GM21737 (cell line): ENCODE data around the gene ZNF407.

Experiments used
- ATAC-seq: cut with Tn5 transposase; IDR thresholded peaks from one replicate; pipeline ENCODE4 v1.9.1; 2021; ENCODE audit warnings: mild to moderate bottlenecking, moderate library complexity; ENCODE audit not compliant: unreplicated experiment

ZNF407 gene

GRCh38 chr18:74579496-74580065, 18.1 kb upstream of the ZNF407 start:
- no peak for ATAC-seq

- ATAC-seq = no peak
Observed at GRCh38 chr18:74582642-74583041, 15.0 kb upstream of the ZNF407 start.

GRCh38 chr18:74587441-74587840, 10.2 kb upstream of the ZNF407 start:
- ATAC-seq = no peak

- no peak for ATAC-seq
Observed at GRCh38 chr18:74589021-74589420, 8.6 kb upstream of the ZNF407 start.

- ATAC-seq = no peak
Observed at GRCh38 chr18:74589811-74590210, 7.9 kb upstream of the ZNF407 start.

- no peak for ATAC-seq
Observed at GRCh38 chr18:74590671-74591070, 7.0 kb upstream of the ZNF407 start.

GRCh38 chr18:74595431-74595830, 2.2 kb upstream of the ZNF407 start:
- no peak for ATAC-seq

- ATAC-seq = peak; percentile 38
Observed at GRCh38 chr18:74597034-74597661, 522 bp upstream of the ZNF407 start.

GRCh38 chr18:74598350-74599001, 806 bp downstream of the ZNF407 start:
- peak; percentile 54 for ATAC-seq

GRCh38 chr18:74604361-74604760, 6.7 kb downstream of the ZNF407 start:
- ATAC-seq = no peak

GRCh38 chr18:74604774-74605173, 7.1 kb downstream of the ZNF407 start:
- no peak for ATAC-seq

- no peak for ATAC-seq
Observed at GRCh38 chr18:74608681-74609080, 11.0 kb downstream of the ZNF407 start.

GRCh38 chr18:74609535-74609934, 11.9 kb downstream of the ZNF407 start:
- no peak for ATAC-seq

GRCh38 chr18:74610051-74610615, 12.5 kb downstream of the ZNF407 start:
- ATAC-seq = no peak

- no peak for ATAC-seq
Observed at GRCh38 chr18:74610860-74611259, 13.2 kb downstream of the ZNF407 start.

GRCh38 chr18:74611765-74612164, 14.1 kb downstream of the ZNF407 start:
- ATAC-seq = no peak

GRCh38 chr18:74613381-74613780, 15.7 kb downstream of the ZNF407 start:
- ATAC-seq = no peak

- no peak for ATAC-seq
Observed at GRCh38 chr18:74616494-74616893, 18.8 kb downstream of the ZNF407 start.

GRCh38 chr18:74617486-74617885, 19.8 kb downstream of the ZNF407 start:
- no peak for ATAC-seq

- no peak for ATAC-seq
Observed at GRCh38 chr18:74622072-74622471, 24.4 kb downstream of the ZNF407 start.

- ATAC-seq = no peak
Observed at GRCh38 chr18:74623047-74623816, 25.6 kb downstream of the ZNF407 start.
